ENCODE measurements around the gene SH3PXD2B. TPM values are rescaled to one million over a fixed set of nuclear protein-coding genes. Genes with fewer than 3 reads are reported as not detected.

SH3PXD2B gene
- total and polyA plus RNA-seq, 2 of the 4 experiments (the other 2 are of a cell fraction) = 8.2 to 14.4 TPM

DNA sequence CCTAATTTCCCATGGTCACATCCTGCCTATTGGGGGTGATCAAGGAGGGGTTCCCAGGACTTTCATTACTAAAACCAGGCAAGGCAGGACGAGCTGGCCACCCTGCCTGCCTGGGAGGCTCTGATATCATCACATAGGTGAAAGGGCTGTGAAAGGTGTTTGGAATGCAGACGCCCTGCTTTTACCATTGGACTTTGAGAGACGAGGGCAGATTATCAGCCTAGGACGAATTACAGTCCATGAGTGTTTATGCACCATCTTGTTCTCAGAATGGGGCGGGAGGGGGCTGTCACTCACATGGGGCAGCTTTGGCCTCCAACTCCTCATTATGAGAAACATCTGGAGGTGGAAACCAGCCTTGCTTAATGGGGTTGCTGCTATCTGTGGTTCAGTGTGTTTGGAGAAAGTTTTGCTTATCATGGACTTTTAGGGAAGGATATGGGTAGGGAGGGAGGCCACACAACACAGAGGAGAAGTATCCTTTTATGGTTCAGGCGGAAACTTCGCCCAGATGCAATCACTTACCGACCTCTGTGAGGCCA, 101.0 kb downstream of the SH3PXD2B start:
- peak; percentile 13 for DNase-seq
- no peak overlapping the region for H4K91ac ChIP-seq (ENCODE audit: insufficient read depth, low read depth, low read length)
- dilution Hi-C loops (cut with HindIII; ENCODE audit: low sequenced_read_pairs, unreplicated experiment) = no loop called here
- H2BK15ac ChIP-seq (ENCODE audit: low read depth, low read length) = 0 out of 3 replicates have a peak overlapping the region, but pooled peaks have one; percentile 4
- peak overlapping the region; percentile 30; the same call in 1 of the 2 replicates for H2AK5ac ChIP-seq (ENCODE audit: low read depth, low read length)
- H3K56ac ChIP-seq (ENCODE audit: extremely low read depth, insufficient read depth, low read length) = no peak overlapping the region
- H3K79me1 ChIP-seq (ENCODE audit: low read depth in 1 of 2, low read length in 2 of 2) = peaks cover 0 to 11% of the 10 kb centered on the region in 2 experiments; a peak in 2 of 4 replicates
- no peak overlapping the region for H2AFZ ChIP-seq (replicated peaks; ENCODE audit: low read length, poor library complexity)
- no peaks in the 10 kb centered on the region for H3K9me3 ChIP-seq (ENCODE audit: control insufficient read depth, insufficient read depth, low read length)
- no peak overlapping the region for H3K23ac ChIP-seq (ENCODE audit: low read depth, low read length)
- peaks cover 21% of the 10 kb centered on the region for H3K9me1 ChIP-seq (ENCODE audit: insufficient read depth, low read length)
- no peak overlapping the region for H3K9ac ChIP-seq (ENCODE audit: low read depth, low read length)
- H2BK20ac ChIP-seq (ENCODE audit: low read depth, low read length) = peak overlapping the region; percentile 69; the same call in 1 of the 2 replicates
- H2AK9ac ChIP-seq (replicated peaks; ENCODE audit: low read depth, low read length, poor library complexity) = no peak overlapping the region
- H3K4me3 ChIP-seq (ENCODE audit: insufficient read depth, low read depth, low read length) = no peak overlapping the region
- H3K4me1 ChIP-seq (ENCODE audit: control insufficient read depth, insufficient read depth, low read length) = peaks cover 15% of the 10 kb centered on the region
- intact Hi-C loops (cut with micrococcal nuclease) = loop anchor here (10.0 kb wide), 1 partner anchor 249 kb away; no protein-coding TSS in a partner anchor
- POLR2A ChIA-PET (ENCODE audit: unreplicated experiment) = no interaction called here
- no peak overlapping the region for H3K4me2 ChIP-seq (ENCODE audit: low read depth, low read length)
- H2BK5ac ChIP-seq (ENCODE audit: low read depth, low read length, poor library complexity, severe bottlenecking) = no peak overlapping the region
- H4K20me1 ChIP-seq (ENCODE audit: insufficient read depth, low read length) = peaks cover 12% of the 10 kb centered on the region
- no peak overlapping the region; the same call in 1 of the 2 replicates for H4K5ac ChIP-seq (ENCODE audit: low read depth, low read length)
- no TSS peak for BruUV-seq (replicated peaks)
- CTCF ChIA-PET = no interaction called here
- H3K36me3 ChIP-seq (ENCODE audit: control insufficient read depth, insufficient read depth, low read length) = peaks cover 58% of the 10 kb centered on the region
- H3K27me3 ChIP-seq (ENCODE audit: control insufficient read depth, insufficient read depth, low read length) = no peaks in the 10 kb centered on the region
- 0 out of 2 replicates have a peak overlapping the region, but pooled peaks have one; percentile 38 for H2BK120ac ChIP-seq (ENCODE audit: low read depth, low read length)
- 0 out of 4 replicates have a peak overlapping the region, but pooled peaks of 1 of the 2 experiments have one; percentile 56 for H4K8ac ChIP-seq (ENCODE audit: low read depth in 2 of 2, low read length in 2 of 2)
- no CpG with 5 or more reads among the region's 8 CpGs for WGBS, 2 experiments (ENCODE audit: extremely low coverage in 2 of 2, insufficient read length in 1 of 2)
- in situ Hi-C loops (cut with MboI; ENCODE audit: low sequenced_read_pairs) = no loop called here
- TF ChIP-seq MAFK (IDR thresholded peaks at IDR 0.05; ENCODE audit: low read depth, low read length) (no peak), BHLHE40 (IDR thresholded peaks at IDR 0.05; ENCODE audit: low read depth, low read length) (no peak), RFX5 (IDR thresholded peaks at IDR 0.05; ENCODE audit: low read depth, low read length) (no peak), SMC3 (IDR thresholded peaks at IDR 0.05; ENCODE audit: low read depth, low read length) (no peak), MAZ (IDR thresholded peaks at IDR 0.05; ENCODE audit: borderline replicate concordance, low read depth, low read length) (no peak), POLR2A (IDR thresholded peaks at IDR 0.05; ENCODE audit: low read depth, low read length) (no peak), FOS (IDR thresholded peaks at IDR 0.05; ENCODE audit: low read depth, low read length) (no peak), RCOR1 (IDR thresholded peaks at IDR 0.05; ENCODE audit: insufficient replicate concordance, low read length) (no peak), CHD1 (IDR thresholded peaks at IDR 0.05; ENCODE audit: low read depth, low read length) (no peak), MXI1 (IDR thresholded peaks at IDR 0.05; ENCODE audit: borderline replicate concordance, low read depth, low read length) (no peak), RAD21 (IDR thresholded peaks at IDR 0.05; ENCODE audit: low read length) (no peak), CEBPB (IDR thresholded peaks at IDR 0.05; ENCODE audit: low read depth, low read length) (no peak), NFE2L2 (IDR thresholded peaks at IDR 0.05; ENCODE audit: low read depth, low read length) (no peak)
- TF ChIP-seq, protein P1, sequence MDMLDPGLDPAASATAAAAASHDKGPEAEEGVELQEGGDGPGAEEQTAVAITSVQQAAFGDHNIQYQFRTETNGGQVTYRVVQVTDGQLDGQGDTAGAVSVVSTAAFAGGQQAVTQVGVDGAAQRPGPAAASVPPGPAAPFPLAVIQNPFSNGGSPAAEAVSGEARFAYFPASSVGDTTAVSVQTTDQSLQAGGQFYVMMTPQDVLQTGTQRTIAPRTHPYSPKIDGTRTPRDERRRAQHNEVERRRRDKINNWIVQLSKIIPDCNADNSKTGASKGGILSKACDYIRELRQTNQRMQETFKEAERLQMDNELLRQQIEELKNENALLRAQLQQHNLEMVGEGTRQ (IDR thresholded peaks at IDR 0.05; ENCODE audit: low read depth, low read length) = no peak
- TF ChIP-seq, protein P2, sequence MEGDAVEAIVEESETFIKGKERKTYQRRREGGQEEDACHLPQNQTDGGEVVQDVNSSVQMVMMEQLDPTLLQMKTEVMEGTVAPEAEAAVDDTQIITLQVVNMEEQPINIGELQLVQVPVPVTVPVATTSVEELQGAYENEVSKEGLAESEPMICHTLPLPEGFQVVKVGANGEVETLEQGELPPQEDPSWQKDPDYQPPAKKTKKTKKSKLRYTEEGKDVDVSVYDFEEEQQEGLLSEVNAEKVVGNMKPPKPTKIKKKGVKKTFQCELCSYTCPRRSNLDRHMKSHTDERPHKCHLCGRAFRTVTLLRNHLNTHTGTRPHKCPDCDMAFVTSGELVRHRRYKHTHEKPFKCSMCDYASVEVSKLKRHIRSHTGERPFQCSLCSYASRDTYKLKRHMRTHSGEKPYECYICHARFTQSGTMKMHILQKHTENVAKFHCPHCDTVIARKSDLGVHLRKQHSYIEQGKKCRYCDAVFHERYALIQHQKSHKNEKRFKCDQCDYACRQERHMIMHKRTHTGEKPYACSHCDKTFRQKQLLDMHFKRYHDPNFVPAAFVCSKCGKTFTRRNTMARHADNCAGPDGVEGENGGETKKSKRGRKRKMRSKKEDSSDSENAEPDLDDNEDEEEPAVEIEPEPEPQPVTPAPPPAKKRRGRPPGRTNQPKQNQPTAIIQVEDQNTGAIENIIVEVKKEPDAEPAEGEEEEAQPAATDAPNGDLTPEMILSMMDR (conservative IDR thresholded peaks at IDR 0.05; ENCODE audit: low read depth, low read length) = no peak
- TF ChIP-seq, protein P3, sequence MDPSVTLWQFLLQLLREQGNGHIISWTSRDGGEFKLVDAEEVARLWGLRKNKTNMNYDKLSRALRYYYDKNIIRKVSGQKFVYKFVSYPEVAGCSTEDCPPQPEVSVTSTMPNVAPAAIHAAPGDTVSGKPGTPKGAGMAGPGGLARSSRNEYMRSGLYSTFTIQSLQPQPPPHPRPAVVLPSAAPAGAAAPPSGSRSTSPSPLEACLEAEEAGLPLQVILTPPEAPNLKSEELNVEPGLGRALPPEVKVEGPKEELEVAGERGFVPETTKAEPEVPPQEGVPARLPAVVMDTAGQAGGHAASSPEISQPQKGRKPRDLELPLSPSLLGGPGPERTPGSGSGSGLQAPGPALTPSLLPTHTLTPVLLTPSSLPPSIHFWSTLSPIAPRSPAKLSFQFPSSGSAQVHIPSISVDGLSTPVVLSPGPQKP (IDR thresholded peaks at IDR 0.05; ENCODE audit: borderline replicate concordance, low read depth, low read length) = no peak
- H3K18ac ChIP-seq (ENCODE audit: low read depth, low read length) = no peak overlapping the region; the same call in 1 of the 2 replicates
- H3K4ac ChIP-seq (ENCODE audit: low read depth, low read length) = peak overlapping the region; percentile 69; the same call in 1 of the 2 replicates
- no peak for ATAC-seq (ENCODE audit: low read depth)
- H3K14ac ChIP-seq (replicated peaks; ENCODE audit: low read depth, low read length) = no peak overlapping the region
- H3K27ac ChIP-seq (ENCODE audit: insufficient read depth, low read length) = no peak overlapping the region

Data from IMR-90 (cell line).